ENCODE measurements around the gene STAB2.

Gene STAB2

DNA sequence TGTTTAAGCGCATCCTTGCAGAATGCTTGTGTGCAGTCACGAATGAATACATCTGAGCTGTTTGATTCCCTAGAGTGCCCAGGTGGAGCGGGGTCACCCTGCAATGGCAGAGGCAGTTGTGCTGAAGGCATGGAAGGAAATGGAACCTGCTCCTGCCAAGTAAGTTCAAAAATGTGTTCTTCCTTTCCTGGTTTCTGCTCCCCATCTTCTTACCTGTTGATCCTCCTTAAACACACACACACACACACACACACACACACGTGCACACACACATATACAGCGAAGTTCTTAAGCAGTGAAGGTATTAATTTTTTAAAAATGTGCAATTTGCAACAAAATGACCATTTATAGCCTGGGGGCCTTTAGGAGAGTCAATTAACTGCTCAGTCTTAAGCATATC lies 33.3 kb downstream of the STAB2 start:
- TF ChIP-seq, protein P1, sequence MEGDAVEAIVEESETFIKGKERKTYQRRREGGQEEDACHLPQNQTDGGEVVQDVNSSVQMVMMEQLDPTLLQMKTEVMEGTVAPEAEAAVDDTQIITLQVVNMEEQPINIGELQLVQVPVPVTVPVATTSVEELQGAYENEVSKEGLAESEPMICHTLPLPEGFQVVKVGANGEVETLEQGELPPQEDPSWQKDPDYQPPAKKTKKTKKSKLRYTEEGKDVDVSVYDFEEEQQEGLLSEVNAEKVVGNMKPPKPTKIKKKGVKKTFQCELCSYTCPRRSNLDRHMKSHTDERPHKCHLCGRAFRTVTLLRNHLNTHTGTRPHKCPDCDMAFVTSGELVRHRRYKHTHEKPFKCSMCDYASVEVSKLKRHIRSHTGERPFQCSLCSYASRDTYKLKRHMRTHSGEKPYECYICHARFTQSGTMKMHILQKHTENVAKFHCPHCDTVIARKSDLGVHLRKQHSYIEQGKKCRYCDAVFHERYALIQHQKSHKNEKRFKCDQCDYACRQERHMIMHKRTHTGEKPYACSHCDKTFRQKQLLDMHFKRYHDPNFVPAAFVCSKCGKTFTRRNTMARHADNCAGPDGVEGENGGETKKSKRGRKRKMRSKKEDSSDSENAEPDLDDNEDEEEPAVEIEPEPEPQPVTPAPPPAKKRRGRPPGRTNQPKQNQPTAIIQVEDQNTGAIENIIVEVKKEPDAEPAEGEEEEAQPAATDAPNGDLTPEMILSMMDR (IDR thresholded peaks at IDR 0.05; ENCODE audit: extremely low read depth, missing control alignments): no peak
- DNase-seq (ENCODE audit: low spot score): no peak

DNA sequence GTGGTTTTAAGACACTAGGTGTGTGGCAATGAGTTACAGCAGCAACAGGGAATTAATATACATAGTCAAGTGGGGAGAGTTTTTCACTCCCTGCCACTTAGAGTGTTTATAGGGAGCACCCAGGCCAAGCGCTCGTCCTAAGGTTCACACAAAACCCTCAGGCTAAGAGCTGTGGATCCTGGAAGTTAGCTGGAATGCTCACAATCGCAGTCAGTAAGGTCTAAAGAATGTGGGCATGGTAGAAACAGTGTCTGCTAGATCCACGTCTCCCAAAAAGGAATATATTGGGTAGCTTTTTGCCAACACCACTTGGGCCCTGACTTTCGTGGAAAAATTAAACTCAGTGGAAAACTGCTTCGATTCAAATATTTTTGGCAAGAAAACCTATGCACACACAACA lies 36.6 kb downstream of the STAB2 start:
- no peak for DNase-seq (ENCODE audit: low spot score)
- TF ChIP-seq, protein P1 (IDR thresholded peaks at IDR 0.05; ENCODE audit: extremely low read depth, missing control alignments): no peak

DNA sequence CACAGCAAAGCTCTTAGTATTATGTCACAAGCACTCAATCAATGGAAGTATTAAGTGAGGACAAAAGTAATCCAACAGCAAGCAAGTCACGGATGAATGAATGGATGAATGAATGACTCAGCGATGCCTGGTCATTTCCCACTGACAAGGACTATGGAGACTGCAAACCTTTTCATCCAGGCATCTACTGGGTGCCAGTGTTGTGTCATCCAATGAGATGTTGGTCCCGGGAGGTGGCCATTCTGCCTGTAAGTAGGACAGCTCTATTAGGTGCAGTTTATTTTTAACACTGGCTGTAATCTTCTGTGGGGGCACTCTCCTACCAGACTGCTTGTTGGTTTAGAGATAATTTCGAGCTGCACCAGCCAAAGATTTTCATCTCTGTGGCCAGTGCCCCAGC lies 39.4 kb downstream of the STAB2 start:
- TF ChIP-seq, protein P1 (IDR thresholded peaks at IDR 0.05; ENCODE audit: extremely low read depth, missing control alignments): no peak
- DNase-seq (ENCODE audit: low spot score): no peak

DNA sequence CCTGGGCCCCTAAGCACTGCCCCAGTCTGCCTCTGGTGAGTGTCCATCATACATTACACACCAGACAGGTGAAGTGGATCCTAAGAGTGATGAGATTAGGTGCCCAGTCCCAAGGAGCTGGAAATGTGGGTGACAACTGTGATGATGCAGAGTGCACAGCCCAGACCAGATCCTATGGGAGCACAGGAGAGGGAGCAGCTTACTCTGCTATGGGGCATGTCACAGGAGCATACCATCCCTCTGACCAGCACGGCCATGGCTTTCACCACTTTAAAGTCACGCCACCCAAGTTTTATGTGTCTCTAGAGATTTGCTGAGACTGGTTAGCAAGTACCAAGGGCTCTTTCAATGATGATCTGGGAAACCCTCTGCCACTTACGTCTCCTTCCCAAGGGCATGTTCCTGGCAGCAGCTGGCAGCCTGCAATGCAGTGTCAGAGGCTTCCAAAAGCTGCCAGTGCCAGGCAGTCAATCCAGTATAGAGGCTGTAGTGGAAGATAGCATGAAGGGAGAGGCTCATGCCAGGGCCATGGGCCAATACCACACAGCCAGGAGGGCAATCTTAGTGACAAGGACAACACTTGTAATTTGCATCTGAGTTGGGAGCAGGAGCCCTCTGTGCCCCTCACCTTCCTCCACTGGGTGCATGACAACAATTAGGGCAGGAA lies 40.2 kb downstream of the STAB2 start:
- no peak for DNase-seq (ENCODE audit: low spot score)
- TF ChIP-seq, protein P1 (IDR thresholded peaks at IDR 0.05; ENCODE audit: extremely low read depth, missing control alignments): no peak

DNA sequence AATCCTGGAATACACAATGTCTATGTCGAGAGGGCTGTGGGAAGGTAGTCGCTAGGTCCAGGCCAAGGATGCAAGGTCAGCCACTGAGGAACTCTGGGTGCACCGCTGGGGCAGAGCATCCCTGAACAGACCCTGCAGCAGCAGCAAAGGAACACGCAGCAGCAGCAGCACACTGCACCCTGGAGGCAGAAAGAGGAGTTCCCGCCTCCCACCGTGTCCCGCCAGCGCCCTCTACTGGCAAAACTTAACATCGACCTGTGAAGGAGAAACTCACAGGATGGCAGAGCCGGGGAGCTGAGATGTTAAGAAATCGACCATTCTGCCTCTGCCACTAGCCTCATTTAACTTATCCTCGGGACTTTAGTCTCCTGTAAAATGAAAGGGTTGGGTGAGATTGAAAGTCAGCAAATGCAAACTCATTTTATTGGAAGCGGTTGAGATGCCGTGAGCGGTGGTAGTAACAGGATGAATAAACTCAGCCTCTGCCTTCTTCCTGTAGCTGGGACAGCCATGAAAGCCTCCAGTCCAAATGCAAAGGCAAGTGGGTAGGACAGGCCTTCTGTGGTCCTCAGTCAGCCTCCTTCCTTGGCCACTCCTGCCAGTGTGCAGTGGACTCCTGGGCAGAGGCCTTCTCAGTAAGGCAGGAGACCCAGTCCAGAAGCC lies 45.6 kb downstream of the STAB2 start:
- TF ChIP-seq, protein P1 (IDR thresholded peaks at IDR 0.05; ENCODE audit: extremely low read depth, missing control alignments): peak; percentile 99
- DNase-seq (ENCODE audit: low spot score): peak; percentile 87

DNA sequence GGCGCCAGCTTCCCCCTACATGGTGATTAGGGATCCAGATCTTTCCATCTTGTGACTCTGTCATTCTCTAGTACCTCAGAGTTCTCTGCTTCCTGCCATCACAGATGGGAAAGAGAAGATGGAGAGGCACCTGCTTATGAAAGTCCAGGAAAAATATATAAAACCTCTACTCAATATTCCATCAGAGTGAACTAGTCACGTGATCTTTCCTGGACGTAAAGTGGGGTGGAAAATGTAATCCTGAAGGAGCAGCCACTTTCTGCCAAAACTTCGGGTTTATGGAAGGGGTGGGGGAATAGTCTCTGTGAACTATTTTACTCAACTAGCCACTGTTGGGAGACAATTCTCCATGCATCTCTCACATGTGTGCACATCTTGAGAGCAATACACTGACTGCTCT lies 47.7 kb downstream of the STAB2 start:
- TF ChIP-seq, protein P1 (IDR thresholded peaks at IDR 0.05; ENCODE audit: extremely low read depth, missing control alignments): no peak
- DNase-seq (ENCODE audit: low spot score): no peak

DNA sequence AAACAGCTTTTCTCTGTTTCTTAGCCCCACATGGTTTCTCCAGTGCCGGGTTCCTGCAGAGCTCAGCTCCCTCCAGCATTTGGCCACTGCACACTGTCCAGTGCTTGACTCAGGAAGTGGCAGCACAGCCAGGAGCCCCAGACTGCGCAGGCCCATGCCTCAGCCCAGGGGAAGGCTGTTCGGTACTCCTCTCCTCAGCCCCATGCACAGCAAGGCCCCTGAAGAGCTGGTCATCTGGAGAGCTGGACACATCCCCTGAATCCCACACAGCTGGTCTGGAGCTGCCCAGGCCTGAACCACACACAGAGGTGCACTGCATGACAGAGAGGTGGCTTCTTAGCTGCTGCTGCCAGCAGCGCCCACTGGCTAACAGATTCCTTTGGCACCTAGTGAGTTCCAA lies 48.3 kb downstream of the STAB2 start:
- DNase-seq (ENCODE audit: low spot score): no peak
- TF ChIP-seq, protein P1 (IDR thresholded peaks at IDR 0.05; ENCODE audit: extremely low read depth, missing control alignments): no peak
